K562 (cell line): ENCODE measurements around the gene TTC8. TPM values are rescaled to one million over a fixed set of nuclear protein-coding genes. Genes with fewer than 3 reads are reported as not detected.

Experiments
- ATAC-seq: fragments of 200-7000 bp; cut with Tn5 transposase; 3 replicates; pipeline ENCODE4 v1.9.1; 2020; ENCODE audit warnings: moderate library complexity
- BruUV-seq: library from RNA; stranded (reverse); fragments of 400-500 nt; replicated peaks from 2 replicates; lab custom pipeline; 2021; lab: Mats Ljungman, UMichigan
- CTCF ChIA-PET: fragments of 300-600 bp; formaldehyde crosslinking; extraction: SDS; loops from one replicate; lab custom pipeline; 2021; ENCODE audit warnings: low intra/inter-chr PET ratio; lab: Yijun Ruan, JAX
- POLR2A ChIA-PET: fragments of 300-600, 350-650 bp; sonication (Branson Sonifier 250); formaldehyde crosslinking; extraction: SDS; loops from one replicate; lab custom pipeline; 2021; ENCODE audit warnings: antibody characterized with exemption, inconsistent platforms; lab: Yijun Ruan, JAX
- DNase-seq, 4 experiments: peaks; one replicate each; pipeline versions ENCODE4 v3.0.0 to v3.0.0-alpha.2; 2011 to 2018; ENCODE audit warnings: low spot score in 3 of 4, mixed read lengths in 3 of 4; ENCODE audit errors: extremely low read depth in 1 of 4
- FAIRE-seq: peaks from 2 replicates; lab custom pipeline; 2011; peaks lifted over from hg19 to GRCh38; lab: Jason Lieb, UNC
- H2AFZ ChIP-seq: 2 replicates; pipeline ENCODE4 v1.6.0; 2011; ENCODE audit warnings: low read depth, low read length, control low read depth, inconsistent platforms
- H3K27ac ChIP-seq: fragments of 200-600 bp; 3 replicates; pipeline ENCODE4 v1.8.0; 2011; ENCODE audit warnings: low read depth, mild to moderate bottlenecking, control low read depth, inconsistent platforms, low read length, moderate library complexity, mixed read lengths; ENCODE audit errors: extremely low read depth
- H3K27me3 ChIP-seq, 2 experiments: fragments of 300-600 bp in 1 of 2; 2 replicates in 1 of 2; 3 replicates in 1 of 2; pipeline versions ENCODE4 v1.6.0 to v1.8.0; 2011; ENCODE audit warnings: inconsistent platforms in 2 of 2, low read length in 2 of 2, mild to moderate bottlenecking in 1 of 2, mixed read lengths in 1 of 2, moderate library complexity in 1 of 2; ENCODE audit not compliant: control insufficient read depth in 2 of 2, insufficient read depth in 2 of 2
- H3K36me3 ChIP-seq: fragments of 300-600 bp; 3 replicates; pipeline ENCODE4 v1.8.0; 2011; ENCODE audit warnings: mild to moderate bottlenecking, low read length, inconsistent platforms; ENCODE audit not compliant: control insufficient read depth, insufficient read depth
- H3K4me1 ChIP-seq, 2 experiments: fragments of 200-600 bp in 1 of 2; replicated peaks in 1 of 2; 2 replicates in 1 of 2; 3 replicates in 1 of 2; pipeline versions ENCODE4 v1.5.1 to v1.8.0; 2011; ENCODE audit warnings: inconsistent platforms in 2 of 2, low read length in 2 of 2, mild to moderate bottlenecking in 1 of 2, mixed read lengths in 1 of 2, moderate library complexity in 1 of 2; ENCODE audit not compliant: control insufficient read depth in 2 of 2, insufficient read depth in 2 of 2
- H3K4me2 ChIP-seq: 2 replicates; pipeline ENCODE4 v1.6.1; 2011; ENCODE audit warnings: low read length, control low read depth, inconsistent platforms, mixed read lengths; ENCODE audit not compliant: insufficient read depth
- H3K4me3 ChIP-seq: fragments of 200-600 bp; sonication (generic), shearing (Covaris generic); 2 replicates; pipeline ENCODE4 v1.5.1; 2016; ENCODE audit warnings: control low read depth, inconsistent platforms
- H3K79me2 ChIP-seq: fragments of 200-600 bp; 3 replicates; pipeline ENCODE4 v1.8.0; 2011; ENCODE audit warnings: low read length, inconsistent platforms; ENCODE audit not compliant: control insufficient read depth, insufficient read depth
- H3K9ac ChIP-seq, 2 experiments: 2 replicates each; pipeline versions ENCODE4 v1.6.0 to v1.6.1; 2011; ENCODE audit warnings: low read depth in 2 of 2, low read length in 2 of 2, control low read depth in 1 of 2, inconsistent platforms in 1 of 2, mild to moderate bottlenecking in 1 of 2, mixed read lengths in 1 of 2; ENCODE audit not compliant: insufficient read depth in 1 of 2
- H3K9me1 ChIP-seq: one replicate; pipeline ENCODE4 v1.6.0; 2011; ENCODE audit warnings: inconsistent platforms, mild to moderate bottlenecking, low read length, moderate library complexity; ENCODE audit not compliant: control insufficient read depth, insufficient read depth
- H3K9me3 ChIP-seq: replicated peaks from 2 replicates; pipeline ENCODE4 v1.5.1; 2011; ENCODE audit warnings: low read depth, low read length, inconsistent platforms; ENCODE audit not compliant: control insufficient read depth, insufficient read depth
- H4K20me1 ChIP-seq: replicated peaks from 2 replicates; pipeline ENCODE4 v1.6.1; 2011; ENCODE audit warnings: low read length, inconsistent platforms, mixed read lengths; ENCODE audit not compliant: control insufficient read depth, insufficient read depth
- CBFA2T2 ChIP-seq: fragments of 450-650 bp; conservative IDR thresholded peaks from 2 replicates; pipeline ENCODE4 v1.6.1; 2017; ENCODE audit warnings: mild to moderate bottlenecking
- FOXM1 ChIP-seq, 2 experiments: fragments of 450-650 bp in 1 of 2; sonication (generic) in 1 of 2; formaldehyde crosslinking in 1 of 2; IDR thresholded peaks; 2 replicates each; pipeline versions ENCODE4 v1.6.1 to v1.9.0; 2017 to 2022; ENCODE audit warnings: low read depth in 2 of 2, mild to moderate bottlenecking in 2 of 2, missing genetic modification reagents in 1 of 2, moderate library complexity in 1 of 2
- HMG20B ChIP-seq: fragments of 250-450 bp; sonication (Bioruptor Pico); IDR thresholded peaks from 2 replicates; pipeline ENCODE4 v1.5.0; 2021; ENCODE audit warnings: mild to moderate bottlenecking
- MIER1 ChIP-seq: fragments of 450-650 bp; IDR thresholded peaks from 2 replicates; pipeline ENCODE4 v1.6.1; 2016; ENCODE audit warnings: antibody characterized with exemption, mild to moderate bottlenecking, low read depth
- NEUROD1 ChIP-seq: fragments of 150-350 bp; IDR thresholded peaks from 2 replicates; pipeline ENCODE4 v1.6.1; 2014; ENCODE audit warnings: borderline replicate concordance, low read length, low read depth; ENCODE audit not compliant: partially characterized antibody
- NFATC3 ChIP-seq: fragments of 450-650 bp; IDR thresholded peaks from 2 replicates; pipeline ENCODE4 v1.6.1; 2017; ENCODE audit warnings: mild to moderate bottlenecking
- SMAD1 ChIP-seq: fragments of 150-350 bp; IDR thresholded peaks from 2 replicates; pipeline ENCODE4 v1.6.1; 2014; ENCODE audit warnings: low read length, low read depth; ENCODE audit not compliant: partially characterized antibody
- ZHX1 ChIP-seq: fragments of 150-350 bp; conservative IDR thresholded peaks from 2 replicates; pipeline ENCODE4 v1.6.1; 2014; ENCODE audit warnings: low read length
- ZNF197 ChIP-seq: fragments of 200-800 bp; sonication (Bioruptor generic); IDR thresholded peaks from 2 replicates; pipeline ENCODE4 v1.6.1; 2016; ENCODE audit warnings: low read depth, missing genetic modification characterization, missing compliant biosample characterization
- ZNF212 ChIP-seq: fragments of 450-650 bp; formaldehyde crosslinking; IDR thresholded peaks from 2 replicates; pipeline ENCODE4 v1.4.0; 2020; ENCODE audit warnings: mild to moderate bottlenecking
- ZNF23 ChIP-seq: fragments of 250-450 bp; sonication (Bioruptor Pico); IDR thresholded peaks from 2 replicates; pipeline ENCODE4 v1.4.0; 2020; ENCODE audit warnings: mild to moderate bottlenecking
- ZNF263 ChIP-seq: sonication (generic); formaldehyde crosslinking; IDR thresholded peaks from 2 replicates; pipeline ENCODE4 v1.8.0; 2022; ENCODE audit warnings: mild to moderate bottlenecking, missing genetic modification reagents, borderline replicate concordance
- ZNF280A ChIP-seq: fragments of 450-650 bp; IDR thresholded peaks from 2 replicates; pipeline ENCODE4 v1.6.1; 2018; ENCODE audit warnings: mild to moderate bottlenecking, low read depth; ENCODE audit not compliant: partially characterized antibody
- WGBS: fragments of 100-300 bp; shearing (Covaris generic); methylation state at CpG from one replicate; pipeline ENCODE4 v1.1.6; 2016; ENCODE audit warnings: low coverage, mixed read lengths; ENCODE audit not compliant: insufficient coverage; ENCODE audit errors: missing lambda C conversion rate; 5-methylcytosine and 5-hydroxymethylcytosine counted together
- in situ Hi-C: fragments of 300-500 bp; cut with MboI; formaldehyde crosslinking; loops from 4 replicates; pipeline ENCODE4 v1.15.0; 2018; ENCODE audit warnings: inconsistent platforms, mixed read lengths
- intact Hi-C: fragments of 100-400 bp; cut with micrococcal nuclease; formaldehyde crosslinking; loops from 2 replicates; pipeline ENCODE4 v1.14.2; 2022
- polyA plus RNA-seq, 8 experiments: library from polyadenylated mRNA; depleted of rRNA in 4 of 8; stranded (reverse) in 5 of 8; unstranded in 3 of 8; fragments of >200 nt; fragmentation: Nextera tagmentation in 2 of 8; fragmentation: Illumina TruSeq in 1 of 8; extraction: Ambion mirVana in 2 of 8; extraction: Trizol in 1 of 8; gene quantifications; 2 replicates each; pipeline versions ENCODE4 v1.2.1 to v1.2.3, GENCODE V29; 2011 to 2014; ENCODE audit warnings: inconsistent platforms in 1 of 8, missing spikeins in 1 of 8
- total RNA-seq, 7 experiments: library from RNA; depleted of rRNA in 6 of 7; stranded (reverse); fragments of >200 nt in 6 of 7; fragmentation: Illumina TruSeq in 2 of 7; extraction: Trizol in 2 of 7; gene quantifications; 2 replicates each; pipeline versions ENCODE4 v1.2.1 to v1.2.3, GENCODE V29; 2011 to 2021; ENCODE audit warnings: low replicate concordance in 1 of 7
- TF ChIP-seq, protein P1 (sequence below): fragments of 450-650 bp; formaldehyde crosslinking; conservative IDR thresholded peaks from 2 replicates; pipeline ENCODE4 v1.4.0; 2022; ENCODE audit warnings: mild to moderate bottlenecking, missing genetic modification characterization

Gene TTC8
- total and polyA plus RNA-seq, 9 of the 15 experiments (the other 6 are each of a cell fraction or from before 2014, with no cell fraction given): 7.3 to 22.7 (median 9.6) TPM

DNA sequence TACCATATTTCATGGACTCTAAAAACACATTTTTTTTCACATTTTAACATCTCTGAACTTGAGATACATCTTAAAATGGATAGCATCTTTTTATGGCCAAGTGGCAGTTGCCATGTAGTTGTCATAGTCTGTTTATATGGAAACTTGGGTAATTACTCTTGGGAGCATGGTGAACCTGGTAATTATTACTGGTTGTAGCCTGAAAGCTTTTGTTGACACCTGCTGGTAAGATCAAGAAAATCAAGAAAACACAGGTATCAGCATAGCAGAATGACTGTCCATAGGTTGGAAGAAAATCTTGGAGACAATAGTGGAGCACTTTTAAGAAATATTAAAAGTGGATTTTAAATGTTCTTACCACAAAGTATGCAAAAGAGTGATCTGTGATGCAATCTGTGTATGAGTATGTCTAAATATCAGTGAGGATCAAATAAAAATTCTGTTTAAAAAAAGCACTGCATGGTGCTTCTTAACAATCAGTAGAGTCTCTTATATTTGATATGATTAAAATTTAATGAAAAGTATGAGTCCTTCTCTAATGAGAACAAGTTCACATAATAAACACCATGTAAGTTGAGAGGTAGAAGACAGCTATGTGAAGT lies 44.2 kb downstream of the TTC8 start (continued):
- TF ChIP-seq NFATC3: no peak
- TF ChIP-seq CBFA2T2: no peak
- no peak for TF ChIP-seq HMG20B (CRISPR knock-in tag)
- TF ChIP-seq ZNF280A: no peak
- TF ChIP-seq ZNF23 (CRISPR knock-in tag): no peak
- TF ChIP-seq NEUROD1: no peak
- TF ChIP-seq ZNF197 (CRISPR knock-in tag): no peak
- TF ChIP-seq, all 486 proteins: peak for 4

DNA sequence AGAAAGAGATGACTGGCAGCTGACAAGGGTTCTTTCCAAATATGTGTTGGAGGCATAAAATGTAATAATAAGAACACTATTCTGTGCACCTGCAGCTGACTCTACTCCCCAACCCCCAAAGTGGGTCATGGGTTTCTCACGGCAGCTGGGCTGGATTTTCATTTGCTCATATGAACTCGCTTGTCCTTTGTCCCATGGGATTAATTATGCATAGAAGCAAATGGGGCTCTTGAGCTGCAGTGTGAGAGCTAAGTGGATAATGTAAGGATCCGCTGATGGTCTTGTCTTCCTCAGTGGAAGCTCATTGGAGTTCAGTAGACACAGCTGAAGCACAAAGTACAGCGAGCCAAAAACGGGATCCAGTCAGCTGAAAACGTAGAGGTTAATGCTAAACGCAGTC lies 46.3 kb downstream of the TTC8 start:
- no TSS peak for BruUV-seq
- Histone ChIP-seq H4K20me1 (no peaks in the 10 kb centered on the region), H3K36me3 (no peaks in the 10 kb centered on the region), H2AFZ (no peak overlapping the region), H3K79me2 (no peaks in the 10 kb centered on the region), H3K27me3 (no peaks in the 10 kb centered on the region), H3K9me3 (no peaks in the 10 kb centered on the region), H3K27ac (no peak overlapping the region), H3K4me1 (no peaks in the 10 kb centered on the region), H3K9me1 (no peaks in the 10 kb centered on the region), H3K4me3 (no peak overlapping the region), H3K4me2 (no peak overlapping the region), H3K9ac (no peak overlapping the region)
- CTCF ChIA-PET: no interaction called here
- DNase-seq (no peak), ATAC-seq (no peak), FAIRE-seq (no peak)
- POLR2A ChIA-PET: no interaction called here
- WGBS: 79% methylated on average over 5 of the region's 7 CpGs
- intact Hi-C loops: no loop called here
- in situ Hi-C loops: loop anchor here (10.0 kb wide), 1 partner anchor 196 kb away; no protein-coding TSS in a partner anchor
- TF ChIP-seq ZNF212 (CRISPR knock-in tag) (no peak), FOXM1 (IDR thresholded peaks at IDR 0.05; ENCODE audit: low read depth) (no peak), FOXM1 (CRISPR knock-in tag; IDR thresholded peaks at IDR 0.05; ENCODE audit: low read depth) (no peak), SMAD1 (no peak), ZHX1 (no peak), MIER1 (no peak), ZNF263 (CRISPR knock-in tag) (no peak)
- TF ChIP-seq, protein P1, sequence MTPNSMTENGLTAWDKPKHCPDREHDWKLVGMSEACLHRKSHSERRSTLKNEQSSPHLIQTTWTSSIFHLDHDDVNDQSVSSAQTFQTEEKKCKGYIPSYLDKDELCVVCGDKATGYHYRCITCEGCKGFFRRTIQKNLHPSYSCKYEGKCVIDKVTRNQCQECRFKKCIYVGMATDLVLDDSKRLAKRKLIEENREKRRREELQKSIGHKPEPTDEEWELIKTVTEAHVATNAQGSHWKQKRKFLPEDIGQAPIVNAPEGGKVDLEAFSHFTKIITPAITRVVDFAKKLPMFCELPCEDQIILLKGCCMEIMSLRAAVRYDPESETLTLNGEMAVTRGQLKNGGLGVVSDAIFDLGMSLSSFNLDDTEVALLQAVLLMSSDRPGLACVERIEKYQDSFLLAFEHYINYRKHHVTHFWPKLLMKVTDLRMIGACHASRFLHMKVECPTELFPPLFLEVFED (CRISPR knock-in tag): no peak
